DMS79 treated with DMSO at 0.1 percent for 48 hours (cell line): ENCODE results near the gene EPB41.
"Not testable (repeated sequence)": the region's sequence is repeated elsewhere in the genome, so short reads cannot be mapped to it uniquely, and the experiment has no call there.

Experiments used
- DNase-seq: peaks from one replicate; lab custom pipeline; 2025; lab: John Stamatoyannopoulos, UW

The EPB41 gene

DNA sequence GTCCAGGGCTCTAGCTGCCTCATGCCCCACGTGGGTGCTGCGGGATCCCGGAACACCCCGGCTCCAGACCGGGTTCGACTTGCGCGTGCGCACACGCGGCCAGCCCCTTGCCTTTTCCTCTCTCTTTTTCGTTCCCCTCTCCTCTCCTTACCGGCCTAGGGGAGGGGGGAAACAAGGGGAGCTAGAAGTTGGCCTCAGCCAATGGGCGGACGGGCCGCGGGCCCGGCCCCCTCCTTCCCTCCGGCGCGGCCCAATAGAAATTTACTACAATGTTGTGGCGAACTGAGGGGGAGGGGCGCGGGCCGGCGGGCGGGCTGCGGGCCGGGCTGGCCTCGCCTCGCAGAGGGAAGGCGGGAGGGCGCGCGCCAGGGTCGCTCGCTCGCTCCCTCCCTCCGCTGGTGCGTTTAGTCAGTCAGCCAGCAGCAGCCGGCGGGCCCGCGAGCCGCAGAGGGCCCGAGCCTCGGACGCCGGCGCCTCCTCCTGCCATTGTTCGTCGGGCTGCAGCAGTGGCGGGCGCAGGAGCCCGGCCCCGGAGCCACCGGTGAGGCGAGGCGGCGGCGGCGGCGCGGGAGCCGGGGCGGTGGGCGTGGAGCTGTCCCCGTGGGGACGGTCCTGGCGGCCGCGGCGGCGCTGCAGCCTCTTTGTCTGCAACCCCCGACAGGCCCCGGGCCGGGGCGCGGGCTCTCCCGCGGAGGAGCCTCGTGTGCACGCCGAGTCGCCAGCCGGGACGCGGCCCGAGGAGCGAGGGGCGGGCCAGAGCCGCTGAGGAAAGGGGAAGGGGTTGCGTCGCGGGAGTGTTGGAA is at the start of gene EPB41:
EPB41 (plus strand) TSS at position 342 of the 803 bp plus-strand sequence. CDS start 72,869 bp downstream, outside the sequence.
- DNase-seq: peak; percentile 97

DNA sequence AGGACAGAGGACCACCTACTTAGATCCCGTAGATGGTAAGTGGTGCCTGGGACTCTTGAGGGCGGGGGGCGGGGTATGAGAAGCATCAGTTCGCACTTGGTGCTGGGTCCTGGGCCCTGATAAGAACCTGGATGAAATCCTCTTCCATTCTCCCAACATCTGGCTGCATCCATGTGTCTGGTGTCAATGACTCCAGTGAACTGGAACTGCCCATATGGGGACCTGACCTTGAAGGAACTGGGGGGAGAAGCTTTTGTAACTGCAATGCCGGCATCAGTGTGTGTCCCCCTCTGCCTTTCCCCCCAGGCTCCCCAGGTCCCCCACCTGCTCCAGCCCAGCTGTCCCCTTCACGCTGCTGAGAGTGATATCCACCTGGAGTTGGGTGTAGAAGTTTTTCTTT is 49.7 kb upstream of the EPB41 start:
- no peak for DNase-seq

DNA sequence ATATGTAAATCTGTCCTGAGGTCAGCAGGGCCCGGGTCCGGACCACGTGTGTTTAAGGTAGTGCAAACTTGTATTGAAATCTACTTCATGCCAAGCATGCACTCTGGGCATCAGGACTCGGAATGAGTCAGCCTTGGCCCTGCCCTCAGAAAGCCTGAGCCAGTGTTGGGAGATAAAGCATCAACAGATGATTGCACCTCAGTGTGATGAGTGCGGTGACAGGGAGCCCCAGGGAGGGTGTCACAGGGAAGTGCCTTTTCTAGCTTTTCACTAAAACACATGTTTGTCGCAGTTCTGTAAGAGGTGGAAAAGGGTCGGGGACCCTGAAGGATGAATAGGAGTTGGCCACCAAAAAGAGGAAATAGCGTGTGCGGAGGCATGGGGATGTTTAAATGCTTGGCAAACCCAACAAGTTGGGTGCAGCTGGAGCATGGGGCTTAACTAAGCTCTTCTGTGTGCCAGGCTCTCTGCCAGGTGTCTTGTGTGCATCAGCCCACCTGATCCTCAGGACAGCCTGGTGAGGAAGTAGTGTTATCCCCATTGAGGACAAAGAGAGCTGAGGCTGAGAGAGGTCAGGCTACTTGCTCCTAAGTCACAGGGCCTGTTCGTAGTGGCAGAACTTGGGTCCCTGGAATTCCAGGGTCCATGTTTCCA is 48.2 kb upstream of the EPB41 start:
- no peak for DNase-seq

DNA sequence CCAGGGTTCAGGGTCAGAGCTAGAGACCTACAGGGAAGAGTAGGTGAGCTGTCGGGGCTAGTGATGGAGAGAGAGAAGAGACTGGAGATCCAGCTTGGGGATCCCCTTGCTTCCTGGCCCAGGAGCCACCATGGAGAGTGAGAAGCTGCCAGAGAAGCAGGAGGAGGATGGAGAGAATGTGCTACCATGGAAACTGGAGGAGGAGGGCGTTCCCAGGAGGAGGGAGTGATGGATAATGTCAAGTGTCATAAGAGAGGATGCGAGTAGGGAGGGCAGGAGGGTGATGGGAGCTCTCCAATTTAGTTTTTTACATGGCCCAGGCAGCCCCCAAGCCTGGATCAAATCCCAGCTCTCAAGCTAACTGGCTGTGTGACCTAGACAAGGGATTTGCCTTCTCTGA is 46.5 kb upstream of the EPB41 start:
- DNase-seq: no peak

DNA sequence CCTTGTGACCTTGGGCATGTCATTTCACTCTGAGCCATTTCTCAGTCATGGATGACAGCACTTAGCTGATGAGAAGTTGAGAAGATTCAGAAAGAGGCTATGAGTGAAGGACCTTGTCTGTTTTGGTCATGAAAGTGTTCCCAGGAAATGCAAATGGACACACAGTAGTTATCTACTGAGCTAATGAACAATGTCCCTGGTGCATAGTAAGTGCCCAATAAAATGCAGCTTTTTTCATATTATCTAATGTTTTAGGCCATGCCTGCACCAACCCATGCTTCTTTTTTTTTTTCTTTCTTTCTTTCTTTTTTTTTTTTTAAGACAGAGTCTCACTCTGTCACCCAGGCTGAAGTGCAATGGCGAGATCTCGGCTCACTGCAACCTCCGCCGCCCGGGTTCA is 44.4 kb upstream of the EPB41 start:
- DNase-seq: no peak

DNA sequence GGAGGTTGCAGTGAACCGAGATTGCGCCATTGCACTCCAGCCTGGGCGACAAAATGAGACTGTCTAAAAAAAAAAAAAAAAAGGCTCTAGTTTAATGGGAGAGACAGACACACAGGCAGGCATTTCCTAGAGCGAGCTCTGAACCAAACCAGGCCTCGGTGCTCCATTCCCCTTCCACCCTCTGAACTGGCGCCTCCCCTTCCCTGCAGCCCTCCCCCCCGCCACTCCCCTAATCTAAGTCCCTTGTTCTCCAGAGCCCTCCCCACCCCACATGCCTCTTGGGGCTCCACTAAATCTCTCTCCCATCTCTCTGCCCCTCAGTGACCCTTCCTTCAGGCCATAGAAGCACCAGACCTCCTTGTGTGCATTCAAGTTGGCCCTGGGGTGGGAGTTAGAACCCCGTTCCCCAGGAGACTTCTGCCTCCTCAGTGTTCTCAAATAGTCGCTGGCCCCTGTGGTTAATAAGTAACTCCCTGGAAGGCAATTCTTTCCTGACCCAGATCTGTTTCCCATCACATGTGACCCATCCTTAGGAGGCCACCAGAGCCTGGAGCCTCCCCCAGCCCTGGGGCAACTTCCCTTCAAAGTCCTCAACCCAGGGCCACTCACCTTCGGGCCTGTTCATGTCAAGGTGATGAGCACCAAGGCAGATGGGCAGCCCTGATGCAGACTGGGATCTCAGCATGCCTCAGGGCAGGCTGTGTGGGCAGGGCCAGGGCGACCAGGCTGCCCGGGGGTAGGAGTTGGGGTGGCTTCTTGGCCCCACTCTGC is 42.6 kb upstream of the EPB41 start:
- no peak for DNase-seq

DNA sequence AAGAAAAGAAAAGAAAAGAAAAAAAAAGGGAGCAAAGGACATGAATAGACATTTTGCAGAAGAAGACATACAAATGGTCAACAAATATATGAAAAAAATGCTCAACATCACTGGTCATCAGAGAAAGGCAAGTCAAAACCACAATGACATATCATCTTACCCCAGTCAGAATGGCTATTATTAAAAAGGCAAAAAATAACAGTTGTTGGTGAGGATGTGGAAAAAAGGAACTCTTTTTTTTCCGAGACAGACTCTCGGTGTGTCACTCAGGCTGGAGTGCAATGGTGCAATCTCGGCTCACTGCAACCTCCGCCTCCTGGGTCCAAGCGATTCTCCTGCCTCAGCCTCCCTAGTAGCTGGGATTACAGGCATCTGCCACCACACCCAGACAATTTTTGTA is 39.2 kb upstream of the EPB41 start:
- not testable (repeated sequence) for DNase-seq

DNA sequence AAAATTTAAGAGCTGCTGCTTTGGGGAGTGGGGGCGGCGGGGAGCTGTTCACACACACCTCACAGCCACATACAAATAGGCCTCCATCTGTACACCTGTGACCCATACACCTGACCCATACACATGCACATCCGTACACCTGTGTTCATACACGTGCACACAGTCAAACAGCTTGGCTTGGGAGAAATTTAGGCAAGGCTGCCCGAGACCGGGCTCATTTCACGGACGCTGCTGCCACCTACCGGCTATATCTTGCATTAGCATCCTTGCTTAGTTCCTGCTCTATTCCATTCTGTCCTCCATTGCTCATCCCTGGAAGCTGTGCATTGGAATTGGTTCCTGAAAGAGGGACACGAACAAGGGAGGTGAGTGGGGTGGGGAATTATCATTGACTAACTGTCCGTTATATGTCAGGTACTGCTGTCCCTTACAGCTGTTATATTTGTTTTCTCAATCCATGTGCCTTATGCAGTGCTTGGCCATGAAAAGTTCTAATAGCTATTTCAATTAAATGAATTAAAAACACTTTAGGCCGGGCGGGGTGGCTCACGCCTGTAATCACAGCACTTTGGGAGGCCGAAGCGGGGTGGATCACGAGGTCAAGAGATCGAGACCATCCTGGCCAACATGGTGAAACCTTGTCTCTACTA is 37.1 kb upstream of the EPB41 start:
- DNase-seq: peak; percentile 89

DNA sequence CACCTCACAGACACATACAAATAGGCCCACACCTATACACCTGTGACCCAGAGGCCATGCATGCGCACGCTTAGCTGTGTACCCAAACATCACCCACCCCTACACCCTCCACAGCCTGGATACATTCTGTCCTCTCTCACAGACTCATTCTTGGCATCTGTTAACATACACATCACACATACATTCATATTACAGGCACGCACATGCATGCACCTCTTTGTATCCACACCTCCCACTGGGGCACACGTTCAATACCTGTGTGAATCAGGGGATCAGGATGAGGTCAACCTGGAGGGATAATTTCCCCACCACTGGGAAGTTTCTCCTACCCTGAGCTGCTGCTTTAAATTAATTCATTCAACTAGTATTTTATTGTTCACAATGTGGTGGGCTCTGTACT is 35.6 kb upstream of the EPB41 start:
- DNase-seq: no peak

DNA sequence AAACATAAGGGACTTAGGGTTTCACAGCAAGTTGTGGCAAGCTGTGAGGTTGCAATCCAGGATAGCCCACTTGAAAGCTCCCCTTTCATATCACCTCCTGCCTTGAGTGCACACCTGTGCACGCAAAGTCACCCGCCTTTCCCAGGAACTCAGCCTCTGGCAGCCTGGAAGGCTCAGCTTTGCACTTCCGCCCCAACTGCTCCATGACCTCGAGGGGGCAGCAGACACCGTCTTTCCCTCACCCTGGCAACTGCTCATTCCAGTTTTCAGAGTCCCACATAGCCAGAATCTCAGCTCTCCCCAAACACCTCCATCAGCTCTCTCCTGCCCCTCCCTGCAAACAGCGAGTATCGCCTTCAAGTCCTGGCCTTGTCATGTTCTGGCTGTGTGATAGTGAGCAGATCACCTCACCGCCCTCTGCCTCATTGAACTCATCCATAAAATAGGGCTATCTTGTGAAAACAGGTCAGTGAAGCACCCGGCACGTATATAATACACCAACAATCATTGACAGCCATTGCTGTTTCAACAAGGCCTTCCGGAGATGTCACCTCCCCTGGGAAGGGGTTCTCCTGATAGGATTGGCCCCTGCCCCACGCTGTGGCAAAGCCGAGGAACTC is 32.2 kb upstream of the EPB41 start:
- DNase-seq: peak; percentile 97

DNA sequence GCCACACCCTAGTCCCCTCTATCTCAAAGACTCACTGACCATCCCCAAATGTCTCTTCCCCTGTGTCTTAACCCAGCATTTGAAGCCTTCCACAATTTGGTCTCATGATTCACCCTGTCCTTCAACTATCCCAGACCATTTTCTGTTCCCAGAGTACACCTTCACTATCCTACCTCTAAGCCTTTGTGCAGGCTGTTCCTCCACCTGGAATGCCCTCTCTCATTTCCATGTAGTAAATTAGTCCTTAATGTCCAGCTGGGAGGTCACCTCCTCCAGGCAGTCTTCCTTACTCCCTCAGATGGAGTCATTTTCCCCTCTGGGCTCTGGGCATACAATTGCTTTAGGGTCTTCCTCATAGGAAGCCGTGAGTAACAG is 31.1 kb upstream of the EPB41 start:
- DNase-seq: no peak

DNA sequence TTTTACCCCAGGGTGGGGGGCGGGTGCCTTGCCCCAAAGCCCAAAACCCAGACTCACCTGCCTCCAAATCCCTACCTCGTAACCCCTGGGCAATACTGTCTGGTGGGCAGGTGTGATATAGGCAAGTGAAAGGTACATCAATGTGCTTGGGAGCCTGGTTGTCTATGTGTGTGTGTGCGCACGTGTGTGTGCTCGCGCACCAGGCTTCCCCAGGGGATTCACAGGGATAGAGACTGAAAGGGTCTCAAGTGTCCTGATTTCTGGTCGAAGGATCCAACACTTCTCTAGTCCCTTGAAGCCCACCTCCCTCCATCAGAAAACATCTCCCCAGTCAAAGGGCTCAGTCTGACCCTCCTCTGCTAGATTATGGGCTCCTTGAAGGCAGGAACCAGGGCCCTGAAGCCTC is 28.9 kb upstream of the EPB41 start:
- no peak for DNase-seq

DNA sequence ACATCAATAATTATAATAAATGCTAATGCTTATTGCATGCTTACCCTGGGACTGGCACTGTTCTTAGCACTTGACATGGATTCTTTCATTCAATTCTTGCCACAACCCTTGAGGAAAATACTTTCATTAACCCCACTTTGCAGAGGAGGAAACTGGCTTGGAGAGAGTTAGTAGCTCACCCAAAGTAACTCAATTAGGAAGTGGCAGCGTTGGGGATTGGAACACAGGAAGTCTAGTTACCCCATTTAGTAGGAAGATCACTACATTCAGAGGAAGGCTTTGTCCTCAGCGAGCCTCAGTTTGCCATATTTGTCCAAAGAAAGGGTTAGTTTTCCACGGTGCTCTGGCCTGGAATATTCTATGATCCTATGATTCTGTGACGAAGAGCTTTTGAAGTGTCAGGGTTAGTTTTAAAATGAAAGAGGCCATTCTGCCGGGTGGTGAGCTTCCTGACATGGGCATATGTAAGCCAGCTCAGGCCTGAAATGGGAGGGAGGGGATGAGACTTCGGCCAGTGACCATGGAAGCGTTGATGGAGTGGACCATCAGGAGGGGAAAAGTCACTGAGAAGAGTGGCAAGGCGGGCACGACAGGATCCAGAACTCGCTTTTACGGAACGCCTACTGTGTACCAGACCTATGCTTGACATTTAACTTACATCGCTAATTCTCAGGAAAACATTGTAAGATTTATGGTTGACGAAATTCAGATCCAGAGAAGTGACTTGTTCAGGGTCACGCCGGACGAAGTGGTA is 28.2 kb upstream of the EPB41 start:
- DNase-seq: no peak

DNA sequence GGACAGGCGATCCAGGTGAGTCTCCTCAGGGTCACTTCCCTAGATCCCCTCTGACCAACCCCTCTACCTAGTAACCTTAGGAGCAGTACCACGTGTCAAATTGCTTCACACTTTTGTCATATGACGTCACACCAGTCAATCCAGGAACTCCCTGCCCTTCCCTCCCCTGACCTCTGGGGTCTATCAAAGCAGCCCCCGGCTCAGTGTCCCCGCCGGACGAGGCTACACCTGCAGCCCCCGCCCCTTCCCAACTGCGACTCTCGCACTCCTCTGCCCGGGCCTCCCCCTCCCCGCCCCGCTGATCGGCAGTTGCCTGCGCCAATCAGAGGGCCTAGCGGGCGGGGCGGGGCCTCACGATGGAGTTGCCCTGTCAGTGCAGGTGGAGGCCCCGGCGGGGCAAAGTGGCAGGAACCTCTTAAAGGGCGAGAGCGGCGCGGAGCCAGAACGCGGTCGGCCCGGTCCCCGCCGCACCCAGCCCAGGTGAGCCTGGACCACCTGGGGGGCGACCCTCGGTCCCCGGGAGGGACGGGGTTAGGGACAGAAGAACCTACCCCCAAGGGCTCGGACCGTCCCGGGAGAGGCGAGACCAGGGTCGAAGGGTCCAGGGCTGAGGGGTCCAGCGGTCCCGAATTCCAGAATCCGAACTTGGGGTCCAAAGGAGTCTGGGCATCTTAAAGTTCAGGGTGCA is 27.5 kb upstream of the EPB41 start:
- peak; percentile 60 for DNase-seq

DNA sequence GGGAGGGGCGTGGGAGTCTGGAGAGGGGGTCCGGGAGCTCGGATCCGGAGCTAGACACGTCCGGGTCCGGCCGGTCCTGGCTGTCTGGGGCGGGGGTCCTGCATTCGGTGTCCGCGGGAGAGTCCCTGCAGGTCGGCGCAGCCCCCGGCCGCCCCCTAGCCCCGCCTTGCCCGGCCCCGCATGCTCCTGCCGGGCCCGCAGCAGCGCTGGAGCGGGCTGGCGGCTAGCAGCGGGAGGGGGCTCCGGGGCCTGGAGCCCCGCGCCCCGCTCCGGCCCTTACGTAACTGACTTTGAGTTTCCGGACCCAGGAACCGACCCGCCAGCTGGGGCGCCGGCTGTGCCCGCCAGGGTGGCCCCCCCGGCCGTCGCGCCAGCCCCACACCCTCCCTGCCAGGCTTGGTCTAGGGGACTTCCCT is 26.9 kb upstream of the EPB41 start:
- DNase-seq: no peak

DNA sequence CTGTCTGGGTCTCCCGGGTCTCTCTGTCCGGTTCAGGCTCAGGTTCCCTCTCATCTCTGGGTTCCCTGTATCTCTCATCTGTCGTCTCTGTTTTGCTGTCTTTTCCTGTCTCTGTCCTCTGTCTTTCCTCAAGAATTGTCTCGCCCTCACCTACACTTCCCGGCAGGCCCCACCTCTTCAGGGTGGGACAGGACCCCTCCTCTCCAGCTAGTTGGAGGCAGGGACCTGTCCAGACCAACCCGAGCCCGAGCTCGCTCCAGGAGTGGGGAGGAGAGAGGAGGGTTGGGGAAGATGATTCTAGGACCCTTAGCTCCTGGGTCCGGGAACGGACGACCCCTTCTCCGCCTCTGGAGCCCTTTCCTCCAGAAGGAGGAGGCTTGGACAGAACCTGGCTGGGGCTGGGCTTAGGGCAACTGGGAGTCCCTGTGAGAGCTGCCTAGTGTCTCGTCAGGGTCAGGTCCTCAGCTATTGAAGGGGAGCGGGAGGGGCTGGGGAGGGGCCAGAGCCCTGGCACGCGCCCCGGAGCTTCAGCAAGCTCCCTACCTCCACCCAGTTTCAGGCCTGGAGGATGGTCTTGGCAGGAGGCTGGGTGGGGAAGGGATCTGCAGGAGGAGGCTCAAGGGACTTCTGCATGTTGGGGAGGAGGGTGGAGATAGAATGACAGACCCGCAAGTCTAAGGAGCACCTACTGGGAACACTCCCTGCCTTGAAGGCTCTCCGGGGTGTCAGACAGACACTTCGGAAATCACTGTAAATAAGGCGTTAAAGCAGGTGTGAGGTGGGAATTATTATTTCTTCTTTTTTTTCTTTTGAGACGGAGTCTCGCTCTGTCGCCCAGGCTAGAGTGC is 26.3 kb upstream of the EPB41 start:
- peak; percentile 33 for DNase-seq

DNA sequence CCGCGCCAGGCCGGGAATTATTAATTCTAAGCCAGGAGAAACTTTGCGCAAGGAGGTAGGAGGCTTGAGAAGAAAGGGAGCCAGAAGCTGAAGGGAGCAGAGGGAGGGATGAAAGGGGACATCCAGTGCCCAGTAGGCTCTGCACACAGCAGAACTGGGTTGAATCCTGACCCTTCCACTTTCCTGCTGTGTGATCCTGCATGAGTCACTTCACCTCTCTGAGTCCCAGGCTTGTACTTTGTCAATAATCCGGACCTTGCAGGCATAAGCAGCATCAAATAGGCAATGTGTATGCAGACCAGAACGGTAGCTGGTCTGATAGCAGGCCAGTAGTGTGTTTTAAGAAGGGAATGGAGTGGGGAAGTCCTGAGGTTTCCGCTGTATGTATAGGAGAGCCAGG is 25.5 kb upstream of the EPB41 start:
- no peak for DNase-seq

DNA sequence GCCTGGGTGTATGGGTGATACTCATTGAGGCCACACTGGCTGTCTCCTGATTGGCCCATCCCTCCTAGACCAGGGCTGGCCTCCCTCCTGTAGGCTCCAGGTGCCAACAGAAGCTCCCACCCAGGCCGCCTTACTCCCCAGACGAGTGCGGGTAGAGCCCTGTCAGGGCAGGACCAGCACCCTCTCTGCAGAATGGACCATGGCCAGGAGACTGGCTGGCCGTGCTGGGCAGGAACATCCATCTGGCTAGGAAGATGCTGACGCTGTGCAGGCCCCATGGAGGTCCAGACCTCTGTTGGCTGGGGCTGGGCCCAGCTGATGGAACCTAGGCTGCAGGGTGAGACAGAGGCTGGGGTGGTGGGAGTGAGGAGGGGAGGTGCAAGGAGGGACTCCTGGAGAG is 25.0 kb upstream of the EPB41 start:
- no peak for DNase-seq

DNA sequence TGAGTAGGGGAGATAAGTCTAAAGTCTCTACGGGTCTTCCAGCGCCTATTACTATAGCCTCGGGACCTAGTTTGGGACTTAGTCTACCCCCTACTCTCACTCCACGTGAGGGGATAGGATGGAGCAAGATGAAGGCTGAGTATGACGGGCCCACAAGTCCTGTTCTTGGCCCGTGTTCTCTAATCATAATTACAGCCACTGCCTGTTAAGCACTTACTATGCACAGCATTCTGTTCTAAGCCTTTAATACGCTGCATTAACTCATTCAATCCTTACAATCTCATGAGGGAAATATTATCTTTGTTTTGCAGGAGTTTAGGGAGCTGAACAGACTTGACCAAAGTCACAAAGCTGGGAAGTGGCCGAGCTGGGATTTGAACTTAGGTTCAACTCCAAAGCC is 23.9 kb upstream of the EPB41 start:
- no peak for DNase-seq

DNA sequence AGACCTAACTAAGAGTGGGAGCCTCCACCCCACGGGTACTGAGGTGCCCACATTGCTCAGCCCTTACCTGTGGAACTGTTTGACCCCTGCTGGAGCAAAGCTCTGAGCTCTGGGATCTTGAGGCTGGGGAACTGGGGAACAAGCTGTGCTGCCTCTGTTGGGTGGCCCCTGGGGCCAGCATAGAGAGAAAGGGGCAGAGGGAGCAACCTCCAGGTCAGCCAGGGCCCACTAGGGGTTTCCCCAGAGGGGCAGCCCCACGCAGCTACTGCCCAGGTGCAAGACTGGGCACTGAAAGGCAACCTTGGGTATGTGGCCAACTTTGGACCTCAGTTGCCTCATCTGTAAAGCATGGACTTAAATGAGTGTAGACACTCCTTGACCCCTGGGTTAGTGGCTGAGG is 23.5 kb upstream of the EPB41 start:
- no peak for DNase-seq
